Spleen (tissue), 7 donors: ENCODE data around the gene KANSL1.

Experiments used
- CTCF ChIP-seq, 11 experiments: fragments of 200-600 bp in 7 of 11; fragments of 450-650 bp in 4 of 11; sonication (generic) in 4 of 11; IDR thresholded peaks in 8 of 11; conservative IDR thresholded peaks in 3 of 11; 1 replicate in 7 of 11; 2 replicates in 4 of 11; pipeline versions ENCODE4 v1.4.0 to v1.8.0; 2016 to 2021; ENCODE audit warnings: antibody characterized with exemption in 11 of 11, inconsistent platforms in 4 of 11, mild to moderate bottlenecking in 1 of 11
- POLR2A ChIP-seq, 3 donors: fragments of 450-650 bp; IDR thresholded peaks; one replicate each; pipeline ENCODE4 v1.5.1; 2017; ENCODE audit warnings: antibody characterized with exemption in 3 of 3, mild to moderate bottlenecking in 1 of 3
- donor health status: DM: no; HTN: no; CAD: no; lungs with moderate emphysema.
- donor health status: DM: no; HTN: no; CAD: no.
- donor health status: DM: no; HTN: no; CAD: no.

GRCh38 chr17:46158323-46159296, 34.6 kb downstream of the KANSL1 start:
- no peak for TF ChIP-seq POLR2A (IDR thresholded peaks at IDR 0.05)
- TF ChIP-seq CTCF (IDR thresholded peaks at IDR 0.05 in 8 of 11, conservative IDR thresholded peaks at IDR 0.05 in 3 of 11): no peak
